Measurements from ENCODE around the gene DCHS2. TPM values are rescaled to one million over a fixed set of nuclear protein-coding genes. Genes with fewer than 3 reads are reported as not detected.

The DCHS2 gene
- total RNA-seq, 1 experiment from 2014 or later = not detected

GRCh38 chr4:154414796-154415195, 76.8 kb downstream of the DCHS2 start:
- Histone ChIP-seq H3K27me3 (replicated peaks; ENCODE audit: control insufficient read depth, insufficient read depth, low read length) (no peaks in the 10 kb centered on the region), H3K36me3 (ENCODE audit: control insufficient read depth, insufficient read depth, low read length) (no peaks in the 10 kb centered on the region), H3K9me3 (no peaks in the 10 kb centered on the region), H3K4me3 (ENCODE audit: low read depth, low read length) (no peak overlapping the region), H3K4me1 (no peaks in the 10 kb centered on the region)
- ChIA-PET POLR2A (no interaction called here), CTCF (no interaction called here)
- no peaks in the 10 kb centered on the region for H3K9me3 Mint-ChIP-seq (ENCODE audit: unreplicated experiment)
- no peaks in the 10 kb centered on the region for H3K36me3 Mint-ChIP-seq (ENCODE audit: insufficient read depth, unreplicated experiment)
- H3K27me3 Mint-ChIP-seq (ENCODE audit: insufficient read depth, unreplicated experiment) = peaks cover 20% of the 10 kb centered on the region
- no peak overlapping the region for H3K4me3 Mint-ChIP-seq (ENCODE audit: unreplicated experiment)
- no peak overlapping the region for H3K27ac Mint-ChIP-seq (ENCODE audit: unreplicated experiment)
- DNase-seq = no peak
- TF ChIP-seq CTCF (IDR thresholded peaks at IDR 0.05; ENCODE audit: insufficient read depth in 1 of 2, low read depth in 1 of 2, low read length in 1 of 2, severe bottlenecking in 1 of 2, unreplicated experiment in 1 of 2) = no peak
- intact Hi-C loops (cut with micrococcal nuclease; ENCODE audit: unreplicated experiment) = loop anchor here (10.0 kb wide), 1 partner anchor 210 kb away; no protein-coding TSS in a partner anchor
- BruUV-seq (replicated peaks) = no TSS peak
- H3K4me1 Mint-ChIP-seq (ENCODE audit: low read depth, unreplicated experiment) = peaks cover 12% of the 10 kb centered on the region

GRCh38 chr4:154414371-154414770, 77.2 kb downstream of the DCHS2 start:
- H3K27me3 ChIP-seq (replicated peaks; ENCODE audit: control insufficient read depth, insufficient read depth, low read length) = no peaks in the 10 kb centered on the region
- H3K9me3 ChIP-seq = no peaks in the 10 kb centered on the region
- Mint-ChIP-seq H3K27ac (ENCODE audit: unreplicated experiment) (no peak overlapping the region), H3K9me3 (ENCODE audit: unreplicated experiment) (no peaks in the 10 kb centered on the region), H3K27me3 (ENCODE audit: insufficient read depth, unreplicated experiment) (peaks cover 17% of the 10 kb centered on the region), H3K36me3 (ENCODE audit: insufficient read depth, unreplicated experiment) (no peaks in the 10 kb centered on the region), H3K4me1 (ENCODE audit: low read depth, unreplicated experiment) (peaks cover 12% of the 10 kb centered on the region), H3K4me3 (ENCODE audit: unreplicated experiment) (no peak overlapping the region)
- no peak for DNase-seq
- ChIA-PET POLR2A (no interaction called here), CTCF (no interaction called here)
- TF ChIP-seq CTCF (IDR thresholded peaks at IDR 0.05; ENCODE audit: insufficient read depth in 1 of 2, low read depth in 1 of 2, low read length in 1 of 2, severe bottlenecking in 1 of 2, unreplicated experiment in 1 of 2) = no peak
- intact Hi-C loops (cut with micrococcal nuclease; ENCODE audit: unreplicated experiment) = loop anchor here (10.0 kb wide), 1 partner anchor 210 kb away; no protein-coding TSS in a partner anchor
- no peak overlapping the region for H3K4me3 ChIP-seq (ENCODE audit: low read depth, low read length)
- no peaks in the 10 kb centered on the region for H3K36me3 ChIP-seq (ENCODE audit: control insufficient read depth, insufficient read depth, low read length)
- no TSS peak for BruUV-seq (replicated peaks)
- no peaks in the 10 kb centered on the region for H3K4me1 ChIP-seq

- H3K4me1 ChIP-seq = no peaks in the 10 kb centered on the region
- POLR2A ChIA-PET = no interaction called here
Measured at GRCh38 chr4:154407443-154407842, 84.2 kb downstream of the DCHS2 start.

More at GRCh38 chr4:154407443-154407842, 84.2 kb downstream of the DCHS2 start:
- Mint-ChIP-seq H3K27me3 (ENCODE audit: insufficient read depth, unreplicated experiment) (peaks cover 20% of the 10 kb centered on the region), H3K4me3 (ENCODE audit: unreplicated experiment) (no peak overlapping the region), H3K36me3 (ENCODE audit: insufficient read depth, unreplicated experiment) (no peaks in the 10 kb centered on the region), H3K9me3 (ENCODE audit: unreplicated experiment) (no peaks in the 10 kb centered on the region), H3K4me1 (ENCODE audit: low read depth, unreplicated experiment) (no peaks in the 10 kb centered on the region), H3K27ac (ENCODE audit: unreplicated experiment) (no peak overlapping the region)
- Histone ChIP-seq H3K4me3 (ENCODE audit: low read depth, low read length) (no peak overlapping the region), H3K36me3 (ENCODE audit: control insufficient read depth, insufficient read depth, low read length) (no peaks in the 10 kb centered on the region), H3K27me3 (replicated peaks; ENCODE audit: control insufficient read depth, insufficient read depth, low read length) (no peaks in the 10 kb centered on the region), H3K9me3 (no peaks in the 10 kb centered on the region)
- TF ChIP-seq CTCF (IDR thresholded peaks at IDR 0.05; ENCODE audit: insufficient read depth in 1 of 2, low read depth in 1 of 2, low read length in 1 of 2, severe bottlenecking in 1 of 2, unreplicated experiment in 1 of 2) = no peak
- no peak for DNase-seq
- BruUV-seq (replicated peaks) = no TSS peak
- intact Hi-C loops (cut with micrococcal nuclease; ENCODE audit: unreplicated experiment) = no loop called here
- CTCF ChIA-PET = no interaction called here
